ENCODE data around the gene CEP68.

DNA sequence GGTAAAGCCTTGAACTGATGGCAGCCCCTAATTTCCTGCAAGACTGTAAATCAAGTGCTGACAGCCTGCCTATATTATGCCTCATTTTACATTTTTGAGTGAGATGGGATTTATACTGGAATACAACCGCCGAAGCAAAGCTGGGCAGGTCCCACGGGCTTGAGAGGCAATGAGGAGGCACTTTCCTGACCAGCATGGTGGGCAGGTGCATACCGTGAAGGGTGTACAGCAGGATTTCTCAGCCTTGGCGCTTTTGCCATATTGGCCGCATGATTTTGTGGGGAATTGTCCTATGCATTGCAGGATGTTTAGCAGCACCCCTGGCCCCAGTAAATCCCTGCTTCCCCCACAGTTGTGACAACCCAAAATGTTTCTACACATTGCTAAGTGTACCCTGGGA is 22.8 kb downstream of the CEP68 start:
- TF ChIP-seq, protein P1, sequence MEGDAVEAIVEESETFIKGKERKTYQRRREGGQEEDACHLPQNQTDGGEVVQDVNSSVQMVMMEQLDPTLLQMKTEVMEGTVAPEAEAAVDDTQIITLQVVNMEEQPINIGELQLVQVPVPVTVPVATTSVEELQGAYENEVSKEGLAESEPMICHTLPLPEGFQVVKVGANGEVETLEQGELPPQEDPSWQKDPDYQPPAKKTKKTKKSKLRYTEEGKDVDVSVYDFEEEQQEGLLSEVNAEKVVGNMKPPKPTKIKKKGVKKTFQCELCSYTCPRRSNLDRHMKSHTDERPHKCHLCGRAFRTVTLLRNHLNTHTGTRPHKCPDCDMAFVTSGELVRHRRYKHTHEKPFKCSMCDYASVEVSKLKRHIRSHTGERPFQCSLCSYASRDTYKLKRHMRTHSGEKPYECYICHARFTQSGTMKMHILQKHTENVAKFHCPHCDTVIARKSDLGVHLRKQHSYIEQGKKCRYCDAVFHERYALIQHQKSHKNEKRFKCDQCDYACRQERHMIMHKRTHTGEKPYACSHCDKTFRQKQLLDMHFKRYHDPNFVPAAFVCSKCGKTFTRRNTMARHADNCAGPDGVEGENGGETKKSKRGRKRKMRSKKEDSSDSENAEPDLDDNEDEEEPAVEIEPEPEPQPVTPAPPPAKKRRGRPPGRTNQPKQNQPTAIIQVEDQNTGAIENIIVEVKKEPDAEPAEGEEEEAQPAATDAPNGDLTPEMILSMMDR (IDR thresholded peaks at IDR 0.05), result no peak
- no peak for TF ChIP-seq POLR2A (IDR thresholded peaks at IDR 0.05)
- no peak for TF ChIP-seq POLR2AphosphoS5 (IDR thresholded peaks at IDR 0.05; ENCODE audit: insufficient read depth in 1 of 2, low read depth in 1 of 2)
